ENCODE data around the gene CAMK2G.
"Not testable (repeated sequence)": the region's sequence is repeated elsewhere in the genome, so short reads cannot be mapped to it uniquely, and the experiment has no call there.

Gene CAMK2G

GRCh38 chr10:73791871-73792400 is 82.4 kb downstream of the CAMK2G start:
- Mint-ChIP-seq H3K9me3 (no peaks in the 10 kb centered on the region), H3K27ac (no peak overlapping the region)

GRCh38 chr10:73790886-73791625 is 83.3 kb downstream of the CAMK2G start:
- Mint-ChIP-seq H3K27ac (no peak overlapping the region), H3K4me1 (peaks cover 9% of the 10 kb centered on the region), H3K4me3 (no peak overlapping the region), H3K9me3 (no peaks in the 10 kb centered on the region), H3K27me3 (no peaks in the 10 kb centered on the region), H3K36me3 (peaks cover 28% of the 10 kb centered on the region)
- ATAC-seq (ENCODE audit: low read depth) (no peak), DNase-seq (ENCODE audit: low spot score in 2 of 2) (no peak)

More at GRCh38 chr10:73791871-73792400, 82.4 kb downstream of the CAMK2G start:
- Mint-ChIP-seq H3K4me3 (no peak overlapping the region), H3K4me1 (peaks cover 5% of the 10 kb centered on the region), H3K36me3 (peaks cover 32% of the 10 kb centered on the region), H3K27me3 (no peaks in the 10 kb centered on the region)
- ATAC-seq (ENCODE audit: low read depth) (no peak), DNase-seq (ENCODE audit: low spot score in 2 of 2) (no peak)

DNA sequence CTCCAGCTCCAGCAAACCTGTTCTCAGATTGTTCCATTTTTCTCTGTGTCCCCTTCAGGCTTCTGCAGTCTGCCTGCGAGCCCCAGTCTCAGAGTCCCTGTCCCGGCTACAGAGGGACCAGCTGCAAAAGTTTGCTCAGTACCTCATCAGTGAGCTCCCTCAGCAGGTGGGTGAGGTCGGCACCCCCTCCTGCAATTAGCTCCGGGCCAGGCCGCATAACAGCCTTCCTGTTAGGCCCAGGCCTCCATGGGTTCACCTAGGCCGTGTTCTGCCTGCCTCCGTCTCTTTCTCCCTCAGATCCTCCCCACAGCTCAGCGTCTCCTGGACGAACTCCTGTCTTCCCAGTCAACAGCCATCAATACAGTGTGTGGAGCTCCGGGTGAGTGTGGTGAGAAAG is 84.7 kb downstream of the CAMK2G start:
- peaks cover 15% of the 10 kb centered on the region for H3K4me1 Mint-ChIP-seq
- no peak for ATAC-seq (ENCODE audit: low read depth)
- H3K36me3 Mint-ChIP-seq = peaks cover 24% of the 10 kb centered on the region
- no peak overlapping the region for H3K4me3 Mint-ChIP-seq
- no peaks in the 10 kb centered on the region for H3K9me3 Mint-ChIP-seq
- no peak overlapping the region for H3K27ac Mint-ChIP-seq
- no peak for DNase-seq (ENCODE audit: low spot score in 2 of 2)
- H3K27me3 Mint-ChIP-seq = no peaks in the 10 kb centered on the region

GRCh38 chr10:73788864-73789658 is 85.3 kb downstream of the CAMK2G start:
- Mint-ChIP-seq H3K9me3 (no peaks in the 10 kb centered on the region), H3K27ac (no peak overlapping the region), H3K4me3 (no peak overlapping the region), H3K36me3 (peaks cover 21% of the 10 kb centered on the region), H3K27me3 (no peaks in the 10 kb centered on the region), H3K4me1 (peaks cover 15% of the 10 kb centered on the region)
- DNase-seq (ENCODE audit: low spot score in 2 of 2) (no peak), ATAC-seq (ENCODE audit: low read depth) (no peak)

GRCh38 chr10:73787031-73787800 is 87.1 kb downstream of the CAMK2G start:
- peaks cover 21% of the 10 kb centered on the region for H3K4me1 Mint-ChIP-seq
- not testable (repeated sequence) for H3K27me3 Mint-ChIP-seq; H3K4me3 Mint-ChIP-seq; ATAC-seq (ENCODE audit: low read depth); H3K27ac Mint-ChIP-seq; H3K9me3 Mint-ChIP-seq; DNase-seq (ENCODE audit: low spot score in 2 of 2)
- peaks cover 15% of the 10 kb centered on the region for H3K36me3 Mint-ChIP-seq

- peaks cover 13% of the 10 kb centered on the region for H3K36me3 Mint-ChIP-seq
- H3K4me1 Mint-ChIP-seq = peaks cover 23% of the 10 kb centered on the region
- ATAC-seq (ENCODE audit: low read depth) (no peak), DNase-seq (ENCODE audit: low spot score in 2 of 2) (no peak)
- H3K4me3 Mint-ChIP-seq = peak overlapping the region; percentile 90
- H3K27ac Mint-ChIP-seq = peak overlapping the region; percentile 93
- no peaks in the 10 kb centered on the region for H3K9me3 Mint-ChIP-seq
- H3K27me3 Mint-ChIP-seq = no peaks in the 10 kb centered on the region
These were observed 87.9 kb downstream of the CAMK2G start for GRCh38 chr10:73786512-73786885.

- ATAC-seq (ENCODE audit: low read depth) = peak; percentile 21
- DNase-seq (ENCODE audit: low spot score in 2 of 2) = peak in 1 of 2 donors; percentile 29
- peak overlapping the region; percentile 95 for H3K4me3 Mint-ChIP-seq
- H3K27ac Mint-ChIP-seq = peak overlapping the region; percentile 93
- peaks cover 13% of the 10 kb centered on the region for H3K36me3 Mint-ChIP-seq
- H3K4me1 Mint-ChIP-seq = peaks cover 25% of the 10 kb centered on the region
- H3K27me3 Mint-ChIP-seq = no peaks in the 10 kb centered on the region
- no peaks in the 10 kb centered on the region for H3K9me3 Mint-ChIP-seq
These were observed 88.4 kb downstream of the CAMK2G start for GRCh38 chr10:73785721-73786511.

GRCh38 chr10:73785211-73785720 is 89.1 kb downstream of the CAMK2G start, which contains the start of gene ZSWIM8:
TSS of gene ZSWIM8 (plus strand) at chr10:73785606. CDS start at chr10:73785879, 273 bp downstream.
- Mint-ChIP-seq H3K27me3 (no peaks in the 10 kb centered on the region), H3K27ac (peak within 1 kb of the TSS; percentile 93), H3K4me3 (peak within 1 kb of the TSS; percentile 95), H3K9me3 (no peaks in the 10 kb centered on the region), H3K36me3 (peaks cover 12% of the 10 kb centered on the region), H3K4me1 (peaks cover 29% of the 10 kb centered on the region)
- peak; percentile 79 for ATAC-seq (ENCODE audit: low read depth)
- DNase-seq (ENCODE audit: low spot score in 2 of 2) = peak; percentile 73 to 77

DNA sequence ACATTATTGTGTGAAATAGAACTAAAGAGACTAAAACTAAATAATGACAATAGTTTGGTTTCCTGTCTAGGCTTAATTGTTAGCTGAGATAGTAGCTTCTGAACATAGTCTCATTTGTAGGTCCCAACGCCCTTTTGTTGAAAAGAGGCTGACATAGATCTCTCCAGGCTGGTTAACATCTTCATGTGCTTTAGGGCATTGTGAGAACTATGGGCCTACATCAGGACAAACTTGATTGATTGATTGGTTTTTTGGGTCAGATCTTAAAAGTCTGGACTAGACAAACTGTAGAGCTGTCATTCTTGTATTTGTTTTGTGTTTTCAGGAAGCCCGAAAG is 91.6 kb downstream of the CAMK2G start:
- no peaks in the 10 kb centered on the region for H3K9me3 Mint-ChIP-seq
- peak overlapping the region; percentile 92 for H3K27ac Mint-ChIP-seq
- H3K36me3 Mint-ChIP-seq = peaks cover 2% of the 10 kb centered on the region
- H3K4me3 Mint-ChIP-seq = peak overlapping the region; percentile 96
- no peak for DNase-seq (ENCODE audit: low spot score in 2 of 2)
- no peak for ATAC-seq (ENCODE audit: low read depth)
- H3K4me1 Mint-ChIP-seq = peaks cover 30% of the 10 kb centered on the region
- no peaks in the 10 kb centered on the region for H3K27me3 Mint-ChIP-seq

- H3K27ac Mint-ChIP-seq = peak within 1 kb of the TSS; percentile 92
- peak within 1 kb of the TSS; percentile 96 for H3K4me3 Mint-ChIP-seq
- H3K27me3 Mint-ChIP-seq = no peaks in the 10 kb centered on the region
- peaks cover 30% of the 10 kb centered on the region for H3K4me1 Mint-ChIP-seq
- ATAC-seq (ENCODE audit: low read depth) (peak; percentile 60), DNase-seq (ENCODE audit: low spot score in 2 of 2) (peak; percentile 74 to 85)
- no peaks in the 10 kb centered on the region for H3K9me3 Mint-ChIP-seq
- H3K36me3 Mint-ChIP-seq = peaks cover 2% of the 10 kb centered on the region
These were observed 92.2 kb downstream of the CAMK2G start, which contains the start of gene CHCHD1 for GRCh38 chr10:73781879-73782748. TSS of gene CHCHD1 (plus strand) at chr10:73782048. CDS start at chr10:73782076, 28 bp downstream.

- no peak for ATAC-seq (ENCODE audit: low read depth)
- H3K4me1 Mint-ChIP-seq = peaks cover 30% of the 10 kb centered on the region
- peak overlapping the region; percentile 92 for H3K27ac Mint-ChIP-seq
- peaks cover 5% of the 10 kb centered on the region for H3K36me3 Mint-ChIP-seq
- peak overlapping the region; percentile 96 for H3K4me3 Mint-ChIP-seq
- DNase-seq (ENCODE audit: low spot score in 2 of 2) = no peak
- H3K9me3 Mint-ChIP-seq = no peaks in the 10 kb centered on the region
- no peaks in the 10 kb centered on the region for H3K27me3 Mint-ChIP-seq
These were observed 92.8 kb downstream of the CAMK2G start for GRCh38 chr10:73781548-73781878.

DNA sequence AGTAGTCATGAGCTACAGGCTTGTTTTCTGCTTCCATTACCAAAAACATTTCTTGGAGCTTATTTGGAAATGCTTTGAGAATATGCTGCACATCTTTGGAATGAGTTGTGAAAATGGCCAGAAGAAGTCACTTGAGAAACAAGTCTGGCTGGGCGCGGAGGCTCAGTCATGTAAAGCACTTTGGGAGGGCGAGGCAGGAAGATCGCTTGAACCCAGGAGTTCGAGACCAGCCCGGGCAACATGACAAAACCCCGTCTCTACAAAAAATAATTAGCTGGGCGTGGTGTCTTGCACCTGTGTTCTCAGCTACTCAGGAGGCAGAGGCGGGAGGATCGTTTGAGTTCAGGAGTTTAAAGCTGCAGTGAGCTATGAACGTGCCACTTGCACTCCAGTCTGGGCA is 93.4 kb downstream of the CAMK2G start:
- ATAC-seq (ENCODE audit: low read depth) (no peak), DNase-seq (ENCODE audit: low spot score in 2 of 2) (no peak)
- Mint-ChIP-seq H3K4me1 (peaks cover 25% of the 10 kb centered on the region), H3K27ac (peak overlapping the region; percentile 92), H3K4me3 (peak overlapping the region; percentile 96), H3K9me3 (no peaks in the 10 kb centered on the region), H3K27me3 (no peaks in the 10 kb centered on the region), H3K36me3 (peaks cover 5% of the 10 kb centered on the region)

All from memory B cell (primary cell).